Measurements from ENCODE around the gene ACE. TPM values are rescaled to one million over a fixed set of nuclear protein-coding genes. Genes with fewer than 3 reads are reported as not detected.

The ACE gene
- total and polyA plus RNA-seq, 10 donors, result 0.61 to 17.3 (median 8.2) TPM

DNA sequence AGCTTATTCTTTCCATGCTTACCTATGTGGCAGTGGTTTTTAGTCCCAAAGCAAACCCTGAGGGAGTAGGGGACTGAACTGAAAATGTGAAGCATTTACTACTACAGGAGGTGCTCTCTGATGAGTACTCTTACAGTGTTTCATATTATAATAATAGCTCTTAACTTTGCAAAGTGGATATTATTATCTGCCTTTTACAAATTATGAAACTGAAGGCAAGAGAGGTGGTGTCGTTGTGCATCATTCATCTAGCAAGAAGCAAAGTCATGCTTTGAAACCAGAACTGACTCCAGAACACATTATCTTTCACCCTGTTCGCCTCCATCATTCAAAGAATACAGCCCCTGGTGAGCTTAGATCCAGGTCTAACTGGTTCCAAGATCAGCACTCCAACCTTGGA, 38.1 kb downstream of the ACE start:
- Histone ChIP-seq H3K4me3 (no peak overlapping the region), H3K4me1 (no peaks in the 10 kb centered on the region), H3K9me3 (no peaks in the 10 kb centered on the region), H3K36me3 (no peaks in the 10 kb centered on the region), H3K27ac (no peak overlapping the region), H3K27me3 (replicated peaks in 1 of 7) (peaks cover 0 to 14% (median 0%) of the 10 kb centered on the region in 7 donors)
- 65 to 81% (median 68%) methylated on average over 2 of the region's 2 CpGs for WGBS, 5 donors
- no peak for DNase-seq
- TF ChIP-seq POLR2A (IDR thresholded peaks at IDR 0.05) (no peak), POLR2AphosphoS5 (IDR thresholded peaks at IDR 0.05) (no peak)
- TF ChIP-seq, protein P1, sequence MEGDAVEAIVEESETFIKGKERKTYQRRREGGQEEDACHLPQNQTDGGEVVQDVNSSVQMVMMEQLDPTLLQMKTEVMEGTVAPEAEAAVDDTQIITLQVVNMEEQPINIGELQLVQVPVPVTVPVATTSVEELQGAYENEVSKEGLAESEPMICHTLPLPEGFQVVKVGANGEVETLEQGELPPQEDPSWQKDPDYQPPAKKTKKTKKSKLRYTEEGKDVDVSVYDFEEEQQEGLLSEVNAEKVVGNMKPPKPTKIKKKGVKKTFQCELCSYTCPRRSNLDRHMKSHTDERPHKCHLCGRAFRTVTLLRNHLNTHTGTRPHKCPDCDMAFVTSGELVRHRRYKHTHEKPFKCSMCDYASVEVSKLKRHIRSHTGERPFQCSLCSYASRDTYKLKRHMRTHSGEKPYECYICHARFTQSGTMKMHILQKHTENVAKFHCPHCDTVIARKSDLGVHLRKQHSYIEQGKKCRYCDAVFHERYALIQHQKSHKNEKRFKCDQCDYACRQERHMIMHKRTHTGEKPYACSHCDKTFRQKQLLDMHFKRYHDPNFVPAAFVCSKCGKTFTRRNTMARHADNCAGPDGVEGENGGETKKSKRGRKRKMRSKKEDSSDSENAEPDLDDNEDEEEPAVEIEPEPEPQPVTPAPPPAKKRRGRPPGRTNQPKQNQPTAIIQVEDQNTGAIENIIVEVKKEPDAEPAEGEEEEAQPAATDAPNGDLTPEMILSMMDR (IDR thresholded peaks at IDR 0.05 in 8 of 11, conservative IDR thresholded peaks at IDR 0.05 in 3 of 11), result no peak
- intact Hi-C loops (cut with DNase I; ENCODE audit: low total_unique reads), result no loop called here

DNA sequence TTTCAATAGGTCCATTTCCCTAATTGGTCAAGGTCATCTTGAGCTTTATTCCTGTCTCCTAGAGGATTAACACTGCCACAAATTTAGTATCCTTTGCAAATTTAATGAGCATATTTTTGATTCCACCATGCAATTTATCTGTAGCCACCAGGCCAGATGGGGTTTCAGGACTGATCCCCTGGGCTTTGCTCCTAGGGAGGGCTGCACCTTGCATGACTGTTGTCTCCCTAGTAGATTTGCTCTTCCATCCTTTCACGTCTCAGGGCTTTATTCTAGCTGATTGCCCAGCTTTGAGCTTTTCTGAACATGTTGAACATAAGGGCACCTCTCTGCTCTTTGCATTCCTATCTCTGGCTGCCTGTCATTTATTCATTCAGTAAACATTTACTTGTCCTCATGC, 38.6 kb downstream of the ACE start:
- no peak for TF ChIP-seq POLR2AphosphoS5 (IDR thresholded peaks at IDR 0.05)
- no peak for DNase-seq
- peaks cover 0 to 14% (median 0%) of the 10 kb centered on the region in 7 donors for H3K27me3 ChIP-seq (replicated peaks in 1 of 7)
- H3K9me3 ChIP-seq, result no peaks in the 10 kb centered on the region
- 58 to 71% (median 67%) methylated on average over 1 of the region's 1 CpG for WGBS, 5 donors
- H3K4me3 ChIP-seq, result no peak overlapping the region
- no peaks in the 10 kb centered on the region for H3K36me3 ChIP-seq
- H3K4me1 ChIP-seq, result no peaks in the 10 kb centered on the region
- intact Hi-C loops (cut with DNase I; ENCODE audit: low total_unique reads), result no loop called here
- no peak overlapping the region for H3K27ac ChIP-seq

DNA sequence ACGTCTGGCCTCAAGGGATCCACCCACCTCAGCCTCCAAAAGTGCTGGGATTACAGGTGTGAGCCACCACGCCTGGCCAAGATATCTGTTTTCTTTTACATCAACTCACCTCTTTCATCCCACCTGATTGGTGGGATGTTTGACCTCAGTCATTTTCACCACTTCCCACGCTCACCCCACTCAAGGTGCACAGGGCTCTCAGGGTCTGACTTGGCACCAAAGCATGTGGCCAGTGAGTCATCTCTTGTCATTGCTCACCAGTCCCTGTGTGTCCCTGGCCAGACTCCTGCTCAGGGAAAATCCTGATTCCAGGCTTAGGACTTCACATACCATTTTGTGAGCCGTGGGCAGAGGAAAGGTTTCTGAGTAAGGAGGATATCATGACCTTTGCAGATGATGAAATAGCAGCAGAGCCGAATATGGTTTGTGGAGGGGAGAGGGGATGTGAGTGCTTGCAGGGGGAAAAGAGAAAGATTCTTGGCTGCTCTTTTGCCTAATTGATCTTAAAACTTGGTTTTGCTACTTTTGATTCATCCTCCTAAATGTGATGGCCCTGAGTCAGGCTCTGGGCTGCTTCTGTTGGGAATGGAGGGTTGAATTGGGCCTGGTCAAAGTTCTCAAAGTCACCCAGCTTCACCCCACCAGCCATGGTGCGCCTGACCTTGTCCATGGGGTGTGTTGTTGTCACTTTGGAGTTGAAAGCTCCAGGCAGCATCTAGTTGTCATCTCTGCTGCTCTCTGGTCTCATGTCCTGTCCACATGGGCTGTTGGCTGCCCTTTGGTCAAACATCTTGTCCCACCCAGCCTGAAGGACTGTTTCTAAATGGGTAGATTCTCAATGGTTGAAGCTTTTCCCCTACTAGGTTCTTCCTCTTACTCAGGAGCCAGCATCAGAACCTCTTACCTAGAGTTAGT, 40.3 kb downstream of the ACE start:
- Histone ChIP-seq H3K27me3 (replicated peaks in 1 of 7) (peaks cover 0 to 29% (median 0%) of the 10 kb centered on the region in 7 donors), H3K4me1 (no peaks in the 10 kb centered on the region), H3K4me3 (no peak overlapping the region), H3K9me3 (no peaks in the 10 kb centered on the region), H3K36me3 (no peaks in the 10 kb centered on the region), H3K27ac (no peak overlapping the region)
- DNase-seq, result no peak
- 63 to 84% (median 70%) methylated on average over 6 of the region's 6 CpGs for WGBS, 5 donors
- no peak for TF ChIP-seq POLR2A (IDR thresholded peaks at IDR 0.05)
- no peak for TF ChIP-seq POLR2AphosphoS5 (IDR thresholded peaks at IDR 0.05)
- TF ChIP-seq, protein P1 (IDR thresholded peaks at IDR 0.05 in 8 of 11, conservative IDR thresholded peaks at IDR 0.05 in 3 of 11), result no peak
- intact Hi-C loops (cut with DNase I; ENCODE audit: low total_unique reads), result no loop called here

DNA sequence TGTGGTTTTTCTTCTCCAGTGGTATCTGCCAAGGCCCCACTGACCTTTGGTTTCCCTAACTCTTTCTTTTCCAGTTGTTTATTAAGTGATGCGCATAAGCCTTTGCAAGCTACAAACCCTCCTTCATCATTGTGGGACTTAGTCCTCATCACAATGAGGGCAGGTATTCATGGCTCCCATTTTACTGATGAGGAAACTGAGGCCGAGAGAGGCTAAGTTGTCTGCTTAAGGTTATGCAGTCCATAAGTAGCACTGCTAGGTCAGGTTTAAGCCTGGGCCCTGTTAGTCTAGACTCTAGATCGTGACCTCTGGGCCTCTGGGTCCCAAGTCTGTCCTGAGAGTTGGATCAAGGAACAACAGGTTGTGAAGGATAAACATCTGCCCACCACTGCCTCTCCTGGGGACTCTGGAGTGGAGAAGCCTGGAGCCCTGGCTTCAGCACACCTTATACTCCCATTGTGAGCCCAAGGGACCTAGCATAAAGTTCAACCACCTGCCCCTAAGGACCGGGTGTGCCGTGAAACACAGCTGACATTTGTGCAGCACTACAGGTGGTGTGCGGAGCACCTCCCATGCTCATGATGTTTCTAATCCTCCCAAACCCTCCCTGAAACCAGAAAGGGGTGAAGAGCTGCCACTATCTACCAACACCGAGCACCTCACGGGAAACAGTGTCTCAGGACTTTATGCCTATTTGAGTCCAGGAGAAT, 41.1 kb downstream of the ACE start:
- Histone ChIP-seq H3K27me3 (replicated peaks in 1 of 7) (peaks cover 0 to 37% (median 0%) of the 10 kb centered on the region in 7 donors), H3K9me3 (no peaks in the 10 kb centered on the region), H3K4me3 (no peak overlapping the region), H3K36me3 (no peaks in the 10 kb centered on the region), H3K4me1 (peaks cover 0 to 5% (median under 1%) of the 10 kb centered on the region in 6 donors), H3K27ac (no peak overlapping the region)
- WGBS, 5 donors, result 68 to 82% (median 78%) methylated on average over 8 of the region's 8 CpGs
- no peak for DNase-seq
- intact Hi-C loops (cut with DNase I; ENCODE audit: low total_unique reads), result no loop called here
- TF ChIP-seq, protein P1 (IDR thresholded peaks at IDR 0.05 in 8 of 11, conservative IDR thresholded peaks at IDR 0.05 in 3 of 11), result no peak
- no peak for TF ChIP-seq POLR2A (IDR thresholded peaks at IDR 0.05)

Data from spleen (tissue), 11 donors.